Measurements from ENCODE around the gene U2AF1L4. TPM values are rescaled to one million over a fixed set of nuclear protein-coding genes. Genes with fewer than 3 reads are reported as not detected.

The U2AF1L4 gene
- total and polyA plus RNA-seq, 7 donors, result 12.3 to 28.7 (median 18.7) TPM

GRCh38 chr19:35704218-35704617, 41.0 kb downstream of the U2AF1L4 start, which contains the start of gene ZBTB32:
Gene ZBTB32 (plus strand): TSS chr19:35704558. CDS start chr19:35714627, 10,069 bp downstream.
- Histone ChIP-seq H3K9me3 (no peaks in the 10 kb centered on the region), H3K4me1 (peaks cover 5% of the 10 kb centered on the region), H3K36me3 (ENCODE audit: insufficient read depth in 1 of 2, low read depth in 1 of 2) (no peaks in the 10 kb centered on the region), H3K4me3 (no peak within 1 kb of the TSS), H3K27me3 (ENCODE audit: insufficient read depth in 3 of 3, low read length in 2 of 3) (no peaks in the 10 kb centered on the region), H3K27ac (no peak within 1 kb of the TSS)
- WGBS, 3 donors, result 14 to 20% (median 17%) methylated on average over 24 of the region's 24 CpGs
- ATAC-seq (no peak), DNase-seq (no peak)
- no peak for TF ChIP-seq CTCF (IDR thresholded peaks at IDR 0.05)
- intact Hi-C loops (cut with DNase I), result no loop called here

- ATAC-seq (peak in 1 of 4 donors; percentile 23), DNase-seq (no peak)
- no peaks in the 10 kb centered on the region for H3K9me3 ChIP-seq
- H3K4me1 ChIP-seq, result peaks cover 5% of the 10 kb centered on the region
- no peaks in the 10 kb centered on the region for H3K27me3 ChIP-seq (ENCODE audit: insufficient read depth in 3 of 3, low read length in 2 of 3)
- 41 to 50% (median 44%) methylated on average over 8 to 9 of the region's 9 CpGs for WGBS, 3 donors
- H3K36me3 ChIP-seq (ENCODE audit: insufficient read depth in 1 of 2, low read depth in 1 of 2), result no peaks in the 10 kb centered on the region
- H3K27ac ChIP-seq, result no peak overlapping the region
- TF ChIP-seq CTCF (IDR thresholded peaks at IDR 0.05), result no peak
- intact Hi-C loops (cut with DNase I), result no loop called here
- peak overlapping the region; percentile 70 for H3K4me3 ChIP-seq
Measured at GRCh38 chr19:35703343-35703742, 41.9 kb downstream of the U2AF1L4 start.

- no peaks in the 10 kb centered on the region for H3K36me3 ChIP-seq (ENCODE audit: insufficient read depth in 1 of 2, low read depth in 1 of 2)
- H3K27ac ChIP-seq, result no peak overlapping the region
- TF ChIP-seq CTCF (IDR thresholded peaks at IDR 0.05), result no peak
- ATAC-seq, result peak; percentile 100
- 0% methylated on average over 50 of the region's 50 CpGs for WGBS, 3 donors
- peak; percentile 95 to 97 for DNase-seq
- peak overlapping the region; percentile 70 for H3K4me3 ChIP-seq
- no peaks in the 10 kb centered on the region for H3K27me3 ChIP-seq (ENCODE audit: insufficient read depth in 3 of 3, low read length in 2 of 3)
- intact Hi-C loops (cut with DNase I), result no loop called here
- peaks cover 5% of the 10 kb centered on the region for H3K4me1 ChIP-seq
- no peaks in the 10 kb centered on the region for H3K9me3 ChIP-seq
Measured at GRCh38 chr19:35702223-35703012, 42.8 kb downstream of the U2AF1L4 start.

GRCh38 chr19:35696835-35697234, 48.4 kb downstream of the U2AF1L4 start:
- intact Hi-C loops (cut with DNase I), result no loop called here

More at GRCh38 chr19:35696835-35697234, 48.4 kb downstream of the U2AF1L4 start:
- 63 to 69% (median 68%) methylated on average over 4 of the region's 4 CpGs for WGBS, 3 donors
- no peaks in the 10 kb centered on the region for H3K4me1 ChIP-seq
- no peak for ATAC-seq
- H3K27ac ChIP-seq, result no peak overlapping the region
- no peak for DNase-seq
- no peaks in the 10 kb centered on the region for H3K27me3 ChIP-seq (ENCODE audit: insufficient read depth in 3 of 3, low read length in 2 of 3)
- no peaks in the 10 kb centered on the region for H3K36me3 ChIP-seq (ENCODE audit: insufficient read depth in 1 of 2, low read depth in 1 of 2)
- H3K4me3 ChIP-seq, result no peak overlapping the region
- H3K9me3 ChIP-seq, result no peaks in the 10 kb centered on the region
- TF ChIP-seq CTCF (IDR thresholded peaks at IDR 0.05), result no peak
